ENCODE results near the gene LIPA.
"Not testable (repeated sequence)": the region's sequence is repeated elsewhere in the genome, so short reads cannot be mapped to it uniquely, and the experiment has no call there.

Gene LIPA

GRCh38 chr10:89204621-89205185, 46.9 kb downstream of the LIPA start:
- TF ChIP-seq, protein P1, sequence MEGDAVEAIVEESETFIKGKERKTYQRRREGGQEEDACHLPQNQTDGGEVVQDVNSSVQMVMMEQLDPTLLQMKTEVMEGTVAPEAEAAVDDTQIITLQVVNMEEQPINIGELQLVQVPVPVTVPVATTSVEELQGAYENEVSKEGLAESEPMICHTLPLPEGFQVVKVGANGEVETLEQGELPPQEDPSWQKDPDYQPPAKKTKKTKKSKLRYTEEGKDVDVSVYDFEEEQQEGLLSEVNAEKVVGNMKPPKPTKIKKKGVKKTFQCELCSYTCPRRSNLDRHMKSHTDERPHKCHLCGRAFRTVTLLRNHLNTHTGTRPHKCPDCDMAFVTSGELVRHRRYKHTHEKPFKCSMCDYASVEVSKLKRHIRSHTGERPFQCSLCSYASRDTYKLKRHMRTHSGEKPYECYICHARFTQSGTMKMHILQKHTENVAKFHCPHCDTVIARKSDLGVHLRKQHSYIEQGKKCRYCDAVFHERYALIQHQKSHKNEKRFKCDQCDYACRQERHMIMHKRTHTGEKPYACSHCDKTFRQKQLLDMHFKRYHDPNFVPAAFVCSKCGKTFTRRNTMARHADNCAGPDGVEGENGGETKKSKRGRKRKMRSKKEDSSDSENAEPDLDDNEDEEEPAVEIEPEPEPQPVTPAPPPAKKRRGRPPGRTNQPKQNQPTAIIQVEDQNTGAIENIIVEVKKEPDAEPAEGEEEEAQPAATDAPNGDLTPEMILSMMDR (conservative IDR thresholded peaks at IDR 0.05; ENCODE audit: control insufficient read depth, insufficient read depth, low read depth, low read length): no peak
- DNase-seq (ENCODE audit: low read depth): no peak
- no peak overlapping the region for H3K4me3 ChIP-seq (ENCODE audit: control insufficient read depth, low read depth, low read length)

DNA sequence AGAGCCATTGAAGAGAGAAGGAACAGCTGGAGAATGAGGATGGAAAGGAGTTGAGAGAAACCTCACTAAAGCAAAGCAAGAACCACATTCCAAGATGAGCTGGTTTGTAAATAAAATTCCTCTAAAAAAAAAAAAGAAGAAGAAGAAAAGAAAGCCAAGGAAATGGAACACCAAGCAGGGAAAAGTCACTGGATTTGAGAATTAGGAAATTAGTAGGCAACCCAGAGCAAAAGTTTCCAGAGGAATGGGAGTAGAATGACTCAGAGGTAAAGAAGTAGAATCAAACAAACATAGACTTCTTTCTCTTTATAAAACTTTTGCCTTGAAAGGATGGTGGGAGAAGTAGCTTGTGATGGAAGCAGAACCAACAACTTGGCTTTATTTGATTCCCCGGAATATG, 48.3 kb downstream of the LIPA start:
- no peak overlapping the region for H3K4me3 ChIP-seq (ENCODE audit: control insufficient read depth, low read depth, low read length)
- DNase-seq (ENCODE audit: low read depth): peak; percentile 15
- TF ChIP-seq, protein P1 (conservative IDR thresholded peaks at IDR 0.05; ENCODE audit: control insufficient read depth, insufficient read depth, low read depth, low read length): no peak

DNA sequence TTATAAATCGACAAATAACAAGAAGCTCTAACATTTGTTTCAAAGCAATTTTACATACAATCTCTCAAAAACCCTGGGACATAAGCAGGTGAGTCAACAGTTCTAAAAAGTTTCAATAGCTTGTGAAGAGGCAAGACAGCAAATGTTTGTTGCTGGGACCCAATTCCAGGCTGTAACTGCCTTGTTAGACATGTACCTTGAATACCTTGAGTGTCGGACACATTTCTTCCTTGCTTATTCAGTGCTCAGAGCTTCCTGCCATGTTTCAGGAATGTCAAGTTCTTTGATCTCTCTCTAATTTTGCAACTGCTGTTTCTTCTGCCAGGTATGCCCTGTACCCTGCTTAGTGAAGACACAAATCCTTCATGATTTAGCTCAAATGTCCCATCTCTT, 49.5 kb downstream of the LIPA start:
- no peak overlapping the region for H3K4me3 ChIP-seq (ENCODE audit: control insufficient read depth, low read depth, low read length)
- DNase-seq (ENCODE audit: low read depth): no peak
- TF ChIP-seq, protein P1 (conservative IDR thresholded peaks at IDR 0.05; ENCODE audit: control insufficient read depth, insufficient read depth, low read depth, low read length): no peak

DNA sequence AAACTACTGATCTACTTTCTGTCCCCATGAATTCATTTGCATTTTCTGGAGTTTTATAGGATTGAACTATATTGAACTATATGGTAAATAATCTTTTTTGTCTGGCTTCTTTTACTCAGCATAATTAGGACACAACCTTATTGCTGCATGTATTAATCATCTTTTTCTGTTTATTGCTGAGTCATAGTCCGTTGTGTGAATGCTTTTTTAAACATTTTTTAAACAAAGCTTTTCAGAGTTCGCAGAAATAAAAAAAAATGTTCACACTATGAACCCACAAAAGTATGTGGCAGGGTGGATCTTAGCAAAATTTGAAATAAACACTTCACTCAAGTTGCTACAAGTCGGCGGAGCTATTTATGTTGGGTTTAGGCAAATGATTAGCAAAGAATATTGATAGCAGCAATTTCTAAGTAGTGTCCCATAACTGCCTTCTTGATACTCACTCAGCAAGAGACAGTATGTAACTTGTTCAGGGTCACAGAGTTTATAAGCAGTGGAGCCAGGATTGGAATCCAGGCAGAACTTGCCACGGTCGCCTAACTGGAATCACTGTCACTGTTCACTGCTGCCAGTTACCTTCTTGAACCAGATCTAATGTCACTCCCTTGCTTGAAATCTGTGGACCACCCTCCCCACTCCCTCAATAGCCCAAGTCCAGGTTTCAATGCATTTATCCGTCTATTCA, 50.1 kb downstream of the LIPA start:
- TF ChIP-seq, protein P1 (conservative IDR thresholded peaks at IDR 0.05; ENCODE audit: control insufficient read depth, insufficient read depth, low read depth, low read length): no peak
- H3K4me3 ChIP-seq (ENCODE audit: control insufficient read depth, low read depth, low read length): no peak overlapping the region
- peak; percentile 14 for DNase-seq (ENCODE audit: low read depth)

DNA sequence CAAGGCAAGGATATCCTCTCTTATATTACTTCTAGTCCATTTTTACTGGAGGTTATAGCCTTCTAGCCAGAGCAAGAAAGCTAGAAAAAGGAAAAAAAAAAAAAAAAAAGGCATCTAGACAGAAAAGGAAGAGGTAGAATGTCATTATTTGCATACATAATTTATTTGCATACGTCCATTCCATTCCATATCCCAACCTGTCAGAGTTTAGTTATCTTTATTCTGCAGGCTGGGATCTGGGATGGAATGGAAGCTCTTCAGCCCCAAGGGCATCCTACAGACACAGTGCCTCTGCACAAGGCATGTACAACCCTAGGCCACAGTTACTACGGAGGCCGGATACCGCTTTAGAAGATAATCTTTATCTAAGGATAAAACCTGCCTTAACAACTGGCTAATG, 54.1 kb downstream of the LIPA start:
- TF ChIP-seq, protein P1 (conservative IDR thresholded peaks at IDR 0.05; ENCODE audit: control insufficient read depth, insufficient read depth, low read depth, low read length): no peak
- H3K4me3 ChIP-seq (ENCODE audit: control insufficient read depth, low read depth, low read length): no peak overlapping the region
- DNase-seq (ENCODE audit: low read depth): no peak

GRCh38 chr10:89191301-89191700, 60.3 kb downstream of the LIPA start:
- DNase-seq (ENCODE audit: low read depth): peak; percentile 16

GRCh38 chr10:89189211-89189734, 62.3 kb downstream of the LIPA start:
- H3K4me3 ChIP-seq (ENCODE audit: control insufficient read depth, low read depth, low read length): no peak overlapping the region
- DNase-seq (ENCODE audit: low read depth): no peak
- TF ChIP-seq, protein P1 (conservative IDR thresholded peaks at IDR 0.05; ENCODE audit: control insufficient read depth, insufficient read depth, low read depth, low read length): no peak

More at GRCh38 chr10:89191301-89191700, 60.3 kb downstream of the LIPA start:
- H3K4me3 ChIP-seq (ENCODE audit: control insufficient read depth, low read depth, low read length): not testable (repeated sequence)

Data from fibroblast of mammary gland (primary cell).